Chondrocyte (in vitro differentiated cells): ENCODE results near the gene PRM1. TPM values are rescaled to one million over a fixed set of nuclear protein-coding genes. Genes with fewer than 3 reads are reported as not detected.

Source experiments
- DNase-seq: peaks from one replicate; pipeline ENCODE4 v3.0.0; 2021; ENCODE audit warnings: mixed read lengths, low spot score
- H3K27ac Mint-ChIP-seq: one replicate; pipeline ENCODE4 v1.8.0; 2021; ENCODE audit warnings: mild to moderate bottlenecking, moderate library complexity, mixed read lengths; ENCODE audit not compliant: unreplicated experiment
- H3K27me3 Mint-ChIP-seq: 2 replicates; pipeline ENCODE4 v1.8.0; 2021; ENCODE audit warnings: low read depth, mixed read lengths
- H3K36me3 Mint-ChIP-seq: 2 replicates; pipeline ENCODE4 v1.8.0; 2021; ENCODE audit warnings: low read depth, mixed read lengths
- H3K4me1 Mint-ChIP-seq: 2 replicates; pipeline ENCODE4 v1.8.0; 2021; ENCODE audit warnings: low read depth, mild to moderate bottlenecking, mixed read lengths
- H3K4me3 Mint-ChIP-seq: one replicate; pipeline ENCODE4 v1.8.0; 2021; ENCODE audit warnings: mild to moderate bottlenecking, moderate library complexity, mixed read lengths; ENCODE audit not compliant: unreplicated experiment
- H3K9me3 Mint-ChIP-seq: 2 replicates; pipeline ENCODE4 v1.8.0; 2021; ENCODE audit warnings: low read depth, mixed read lengths
- total RNA-seq: library from RNA; stranded (reverse); gene quantifications from 3 replicates; pipeline ENCODE4 v1.2.1, GENCODE V29; 2021
- TF ChIP-seq, protein P1 (sequence below): fragments of 200-600 bp; sonication (generic); IDR thresholded peaks from 2 replicates; pipeline ENCODE4 v1.5.0; 2021; ENCODE audit warnings: antibody characterized with exemption, mild to moderate bottlenecking, moderate library complexity

Gene PRM1
- total RNA-seq, 1 donor from 2014 or later, result not detected

GRCh38 chr16:11239644-11240632, 41.2 kb downstream of the PRM1 start:
- Mint-ChIP-seq H3K27me3 (peaks cover under 1% of the 10 kb centered on the region), H3K36me3 (no peaks in the 10 kb centered on the region), H3K9me3 (no peaks in the 10 kb centered on the region), H3K27ac (no peak overlapping the region), H3K4me3 (no peak overlapping the region), H3K4me1 (no peaks in the 10 kb centered on the region)
- no peak for DNase-seq
- TF ChIP-seq, protein P1, sequence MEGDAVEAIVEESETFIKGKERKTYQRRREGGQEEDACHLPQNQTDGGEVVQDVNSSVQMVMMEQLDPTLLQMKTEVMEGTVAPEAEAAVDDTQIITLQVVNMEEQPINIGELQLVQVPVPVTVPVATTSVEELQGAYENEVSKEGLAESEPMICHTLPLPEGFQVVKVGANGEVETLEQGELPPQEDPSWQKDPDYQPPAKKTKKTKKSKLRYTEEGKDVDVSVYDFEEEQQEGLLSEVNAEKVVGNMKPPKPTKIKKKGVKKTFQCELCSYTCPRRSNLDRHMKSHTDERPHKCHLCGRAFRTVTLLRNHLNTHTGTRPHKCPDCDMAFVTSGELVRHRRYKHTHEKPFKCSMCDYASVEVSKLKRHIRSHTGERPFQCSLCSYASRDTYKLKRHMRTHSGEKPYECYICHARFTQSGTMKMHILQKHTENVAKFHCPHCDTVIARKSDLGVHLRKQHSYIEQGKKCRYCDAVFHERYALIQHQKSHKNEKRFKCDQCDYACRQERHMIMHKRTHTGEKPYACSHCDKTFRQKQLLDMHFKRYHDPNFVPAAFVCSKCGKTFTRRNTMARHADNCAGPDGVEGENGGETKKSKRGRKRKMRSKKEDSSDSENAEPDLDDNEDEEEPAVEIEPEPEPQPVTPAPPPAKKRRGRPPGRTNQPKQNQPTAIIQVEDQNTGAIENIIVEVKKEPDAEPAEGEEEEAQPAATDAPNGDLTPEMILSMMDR, result no peak

DNA sequence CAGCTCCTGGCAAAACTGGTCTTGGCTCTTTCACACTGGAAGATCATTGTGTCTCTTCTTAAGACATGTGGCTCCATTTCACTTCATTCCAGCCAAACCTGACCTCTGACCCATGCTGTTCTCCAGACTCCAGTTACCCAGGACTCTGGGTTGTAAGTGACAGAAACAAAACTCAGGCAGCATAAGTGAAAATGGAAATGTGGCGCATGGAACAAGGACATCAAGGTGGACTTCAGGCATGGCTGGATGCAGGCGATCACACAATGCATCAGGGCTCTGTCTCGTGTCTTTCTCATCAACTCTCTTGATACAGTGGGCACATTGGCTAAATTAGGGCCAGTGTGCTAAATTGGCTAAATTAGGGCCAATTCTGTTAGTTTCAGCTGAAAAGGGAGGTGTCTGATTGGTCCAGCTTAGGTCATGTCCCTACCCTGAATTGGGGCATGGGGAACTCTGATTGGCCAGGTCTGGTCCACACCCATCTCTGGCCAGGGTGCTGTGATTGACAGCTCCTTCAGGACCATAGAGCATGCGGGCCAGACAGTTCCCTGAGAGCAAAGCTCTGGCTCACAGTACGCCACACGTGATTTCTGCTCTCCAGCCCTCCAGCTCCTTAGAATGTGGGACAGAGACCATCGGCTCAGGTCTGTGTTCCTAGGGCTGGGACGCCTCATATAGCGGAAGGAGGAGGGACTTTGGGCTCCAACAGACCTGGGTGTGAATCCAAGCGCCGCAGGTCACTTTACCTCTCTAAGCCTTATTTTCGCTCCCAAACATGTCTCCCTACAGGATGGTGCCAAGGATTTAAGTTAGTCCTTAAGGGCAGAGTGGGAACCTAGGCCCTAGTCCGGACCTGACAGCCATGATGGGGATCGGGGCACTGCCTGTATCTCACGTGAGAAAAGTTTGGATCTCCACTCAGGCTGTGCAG, 42.6 kb downstream of the PRM1 start:
- DNase-seq, result no peak
- no peak overlapping the region for H3K27ac Mint-ChIP-seq
- H3K36me3 Mint-ChIP-seq, result no peaks in the 10 kb centered on the region
- no peak overlapping the region for H3K4me3 Mint-ChIP-seq
- H3K27me3 Mint-ChIP-seq, result no peaks in the 10 kb centered on the region
- H3K4me1 Mint-ChIP-seq, result no peaks in the 10 kb centered on the region
- H3K9me3 Mint-ChIP-seq, result no peaks in the 10 kb centered on the region
- TF ChIP-seq, protein P1, result no peak

- Mint-ChIP-seq H3K27me3 (no peaks in the 10 kb centered on the region), H3K9me3 (no peaks in the 10 kb centered on the region), H3K4me3 (no peak overlapping the region), H3K36me3 (no peaks in the 10 kb centered on the region), H3K4me1 (no peaks in the 10 kb centered on the region), H3K27ac (no peak overlapping the region)
- no peak for DNase-seq
- TF ChIP-seq, protein P1, result no peak
Measured at GRCh38 chr16:11236461-11237254, 44.5 kb downstream of the PRM1 start.

DNA sequence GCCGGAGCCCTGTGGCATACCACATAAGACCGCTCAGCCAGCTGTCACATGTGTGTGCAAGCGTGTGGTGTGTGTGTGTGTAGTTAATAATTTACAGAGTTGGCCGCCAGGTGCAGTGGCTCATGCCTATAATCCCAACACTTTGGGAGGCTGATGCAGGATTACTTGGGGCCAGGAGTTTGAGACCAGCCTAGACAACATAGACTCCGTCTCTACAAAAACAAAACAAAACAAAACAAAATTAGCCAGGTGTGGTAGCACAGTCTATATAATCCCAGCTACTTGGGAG, 45.5 kb downstream of the PRM1 start:
- Mint-ChIP-seq H3K27me3 (no peaks in the 10 kb centered on the region), H3K9me3 (no peaks in the 10 kb centered on the region), H3K27ac (no peak overlapping the region), H3K36me3 (no peaks in the 10 kb centered on the region), H3K4me3 (no peak overlapping the region), H3K4me1 (no peaks in the 10 kb centered on the region)
- TF ChIP-seq, protein P1, result no peak
- no peak for DNase-seq
